Measurements from ENCODE around the gene SPDYE16.
"Not testable (repeated sequence)": the region's sequence is repeated elsewhere in the genome, so short reads cannot be mapped to it uniquely, and the experiment has no call there.

Gene SPDYE16

GRCh38 chr7:76504351-76505167, 38.5 kb downstream of the SPDYE16 start:
- DNase-seq: not testable (repeated sequence)

- not testable (repeated sequence) for DNase-seq
These were observed 39.9 kb downstream of the SPDYE16 start for GRCh38 chr7:76503244-76503643.

GRCh38 chr7:76502836-76503235, 40.3 kb downstream of the SPDYE16 start:
- DNase-seq: not testable (repeated sequence)

- not testable (repeated sequence) for DNase-seq
These were observed 40.9 kb downstream of the SPDYE16 start for GRCh38 chr7:76502224-76502623.

- not testable (repeated sequence) for DNase-seq
These were observed 43.2 kb downstream of the SPDYE16 start for GRCh38 chr7:76499924-76500241.

GRCh38 chr7:76499201-76499923, 43.7 kb downstream of the SPDYE16 start:
- DNase-seq: not testable (repeated sequence)

- DNase-seq: not testable (repeated sequence)
These were observed 44.4 kb downstream of the SPDYE16 start for GRCh38 chr7:76498583-76499200.

- DNase-seq: not testable (repeated sequence)
These were observed 45.0 kb downstream of the SPDYE16 start for GRCh38 chr7:76497918-76498582.

GRCh38 chr7:76495717-76496116, 47.4 kb downstream of the SPDYE16 start:
- not testable (repeated sequence) for DNase-seq

GRCh38 chr7:76492139-76492538, 51.0 kb downstream of the SPDYE16 start:
- DNase-seq: not testable (repeated sequence)

- DNase-seq: not testable (repeated sequence)
These were observed 55.1 kb downstream of the SPDYE16 start for GRCh38 chr7:76487969-76488368.

GRCh38 chr7:76486618-76487017, 56.5 kb downstream of the SPDYE16 start:
- DNase-seq: peak; percentile 44

GRCh38 chr7:76485822-76486610, 57.1 kb downstream of the SPDYE16 start:
- DNase-seq: not testable (repeated sequence)

- not testable (repeated sequence) for DNase-seq
These were observed 58.6 kb downstream of the SPDYE16 start for GRCh38 chr7:76484456-76484855.

GRCh38 chr7:76483081-76483480, 60.0 kb downstream of the SPDYE16 start:
- not testable (repeated sequence) for DNase-seq

GRCh38 chr7:76482660-76483059, 60.4 kb downstream of the SPDYE16 start:
- not testable (repeated sequence) for DNase-seq

Data from CD4-positive, alpha-beta T cell treated with Interleukin-15 for 1 hour (primary cell).